Left ventricle myocardium inferior (tissue), 1 donor: ENCODE data around the gene PKNOX1. TPM values are rescaled to one million over a fixed set of nuclear protein-coding genes. Genes with fewer than 3 reads are reported as not detected.
"Not testable (repeated sequence)": the region's sequence is repeated elsewhere in the genome, so short reads cannot be mapped to it uniquely, and the experiment has no call there.

Experiments
- DNase-seq: peaks from one replicate; pipeline ENCODE4 v3.0.0-alpha.2; 2020
- H3K27ac ChIP-seq: fragments of 200-600 bp; replicated peaks from 2 replicates; pipeline ENCODE4 v1.8.0; 2021
- H3K27me3 ChIP-seq: fragments of 200-600 bp; 2 replicates; pipeline ENCODE4 v1.8.0; 2021; ENCODE audit warnings: low read depth
- H3K36me3 ChIP-seq: fragments of 200-600 bp; 2 replicates; pipeline ENCODE4 v1.8.0; 2021
- H3K4me1 ChIP-seq: fragments of 200-600 bp; 2 replicates; pipeline ENCODE4 v1.8.0; 2021
- H3K4me3 ChIP-seq: fragments of 200-600 bp; 2 replicates; pipeline ENCODE4 v1.8.0; 2021; ENCODE audit warnings: mild to moderate bottlenecking, moderate library complexity
- H3K9me3 ChIP-seq: fragments of 200-600 bp; replicated peaks from 2 replicates; pipeline ENCODE4 v1.8.0; 2021
- CTCF ChIP-seq: fragments of 200-600 bp; IDR thresholded peaks from 2 replicates; pipeline ENCODE4 v1.8.0; 2021; ENCODE audit warnings: antibody characterized with exemption, mild to moderate bottlenecking, borderline replicate concordance
- intact Hi-C: fragments of 100-400 bp; cut with micrococcal nuclease; formaldehyde crosslinking; loops from one replicate; pipeline ENCODE4 v1.11.0; 2022
- total RNA-seq: library from RNA; stranded (reverse); fragmentation: NEBNext Ultra II Directional; extraction: Animal tissue kit (Norgen Biotek cat#: 25700); gene quantifications from one replicate; pipeline ENCODE4 v1.2.1, GENCODE V29; 2021
- donor health status: DM: no; HTN: yes; CAD: no; lungs with severe emphysema.

Gene PKNOX1
- total RNA-seq, 1 donor from 2014 or later = 9.7 TPM

GRCh38 chr21:43005635-43006034, 31.3 kb downstream of the PKNOX1 start:
- TF ChIP-seq CTCF = no peak
- intact Hi-C loops = no loop called here
- H3K4me3 ChIP-seq = no peak overlapping the region
- no peak for DNase-seq
- H3K27me3 ChIP-seq = no peaks in the 10 kb centered on the region
- H3K27ac ChIP-seq = no peak overlapping the region
- no peaks in the 10 kb centered on the region for H3K4me1 ChIP-seq
- no peaks in the 10 kb centered on the region for H3K9me3 ChIP-seq
- H3K36me3 ChIP-seq = peaks cover 44% of the 10 kb centered on the region

- H3K36me3 ChIP-seq = peaks cover 49% of the 10 kb centered on the region
- intact Hi-C loops, H3K4me1 ChIP-seq, H3K9me3 ChIP-seq, DNase-seq, H3K27me3 ChIP-seq, H3K4me3 ChIP-seq, H3K27ac ChIP-seq: not testable (repeated sequence)
Observed at GRCh38 chr21:43006051-43006873, 31.9 kb downstream of the PKNOX1 start.

- Histone ChIP-seq H3K4me1 (no peaks in the 10 kb centered on the region), H3K27ac (no peak overlapping the region), H3K4me3 (no peak overlapping the region), H3K27me3 (no peaks in the 10 kb centered on the region), H3K9me3 (no peaks in the 10 kb centered on the region), H3K36me3 (peaks cover 55% of the 10 kb centered on the region)
- TF ChIP-seq CTCF = no peak
- no peak for DNase-seq
- intact Hi-C loops = no loop called here
Observed at GRCh38 chr21:43006874-43007208, 32.5 kb downstream of the PKNOX1 start.

- H3K4me3 ChIP-seq = no peak overlapping the region
- H3K27me3 ChIP-seq = no peaks in the 10 kb centered on the region
- no peaks in the 10 kb centered on the region for H3K4me1 ChIP-seq
- no peak for TF ChIP-seq CTCF
- H3K9me3 ChIP-seq = no peaks in the 10 kb centered on the region
- no peak overlapping the region for H3K27ac ChIP-seq
- DNase-seq = no peak
- H3K36me3 ChIP-seq = peaks cover 68% of the 10 kb centered on the region
- intact Hi-C loops = no loop called here
Observed at GRCh38 chr21:43012596-43012995, 38.2 kb downstream of the PKNOX1 start.

GRCh38 chr21:43015906-43016540, 41.7 kb downstream of the PKNOX1 start:
- no peak for TF ChIP-seq CTCF
- no peaks in the 10 kb centered on the region for H3K4me1 ChIP-seq
- DNase-seq = no peak
- peaks cover 65% of the 10 kb centered on the region for H3K36me3 ChIP-seq
- H3K27ac ChIP-seq = no peak overlapping the region
- no peaks in the 10 kb centered on the region for H3K27me3 ChIP-seq
- H3K4me3 ChIP-seq = no peak overlapping the region
- H3K9me3 ChIP-seq = no peaks in the 10 kb centered on the region
- intact Hi-C loops = no loop called here

GRCh38 chr21:43016728-43017127, 42.4 kb downstream of the PKNOX1 start:
- no peak for TF ChIP-seq CTCF
- Histone ChIP-seq H3K4me1 (no peaks in the 10 kb centered on the region), H3K4me3 (no peak overlapping the region), H3K9me3 (no peaks in the 10 kb centered on the region), H3K36me3 (peaks cover 66% of the 10 kb centered on the region), H3K27me3 (no peaks in the 10 kb centered on the region), H3K27ac (no peak overlapping the region)
- no peak for DNase-seq
- intact Hi-C loops = no loop called here
